ENCODE data around the gene GATC.
A peak's percentile ranks its signal among the peaks of the same experiment; 100 is the strongest.
"Not testable (repeated sequence)": the region's sequence is repeated elsewhere in the genome, so short reads cannot be mapped to it uniquely, and the experiment has no call there.

The GATC gene

GRCh38 chr12:120470150-120470784, 24.0 kb downstream of the GATC start:
- DNase-seq: no peak

GRCh38 chr12:120472521-120472920, 26.3 kb downstream of the GATC start:
- no peak for DNase-seq

GRCh38 chr12:120473807-120474615, 27.8 kb downstream of the GATC start:
- no peak for DNase-seq

GRCh38 chr12:120474616-120474960, 28.3 kb downstream of the GATC start:
- DNase-seq: no peak

- no peak for DNase-seq
These were observed 29.4 kb downstream of the GATC start for GRCh38 chr12:120475643-120476042.

DNA sequence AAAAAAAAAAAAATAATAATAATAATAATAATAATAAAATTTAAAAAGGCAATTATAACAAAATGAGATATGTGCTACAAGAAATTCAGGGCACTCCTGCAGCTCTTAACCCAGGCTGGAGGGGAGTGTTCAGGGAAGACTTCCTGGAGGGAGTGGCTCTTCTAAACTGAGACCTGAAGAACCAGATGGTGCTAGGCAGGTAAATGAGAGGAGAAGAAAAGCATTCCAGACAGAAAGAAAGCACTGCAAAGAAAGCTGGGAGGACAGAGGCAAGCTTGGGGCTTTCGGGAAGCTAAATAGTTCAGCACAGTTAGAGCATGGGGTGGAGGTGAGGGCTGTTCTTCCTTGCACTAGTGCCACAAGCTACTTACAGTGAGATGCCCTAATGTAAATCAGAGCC, 33.2 kb downstream of the GATC start:
- DNase-seq: no peak

- no peak for DNase-seq
These were observed 34.0 kb downstream of the GATC start for GRCh38 chr12:120480211-120480610.

GRCh38 chr12:120481022-120481767, 35.0 kb downstream of the GATC start:
- DNase-seq: no peak

DNA sequence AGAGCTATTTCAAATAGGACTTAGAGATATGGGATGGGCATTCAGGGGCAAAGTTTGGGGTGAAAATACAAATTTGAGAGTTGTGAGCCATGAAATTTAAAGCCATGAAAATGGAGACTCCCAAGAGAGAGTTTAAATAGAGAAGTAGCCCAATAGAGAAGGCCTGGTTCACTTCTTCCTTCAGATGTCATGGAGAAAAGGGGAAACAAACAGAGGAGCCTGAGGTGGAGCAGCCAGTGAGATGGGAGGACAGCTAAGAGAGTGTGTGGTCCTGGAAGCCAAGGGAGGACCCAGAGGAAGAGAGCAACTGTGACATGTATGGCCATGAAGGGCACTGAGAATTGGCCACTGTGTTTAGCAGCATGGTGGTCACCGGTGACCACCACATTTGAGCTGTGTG, 37.4 kb downstream of the GATC start:
- no peak for DNase-seq

GRCh38 chr12:120485961-120486881, 40.0 kb downstream of the GATC start:
- no peak for DNase-seq

- not testable (repeated sequence) for DNase-seq
These were observed 41.3 kb downstream of the GATC start for GRCh38 chr12:120487552-120487951.

DNA sequence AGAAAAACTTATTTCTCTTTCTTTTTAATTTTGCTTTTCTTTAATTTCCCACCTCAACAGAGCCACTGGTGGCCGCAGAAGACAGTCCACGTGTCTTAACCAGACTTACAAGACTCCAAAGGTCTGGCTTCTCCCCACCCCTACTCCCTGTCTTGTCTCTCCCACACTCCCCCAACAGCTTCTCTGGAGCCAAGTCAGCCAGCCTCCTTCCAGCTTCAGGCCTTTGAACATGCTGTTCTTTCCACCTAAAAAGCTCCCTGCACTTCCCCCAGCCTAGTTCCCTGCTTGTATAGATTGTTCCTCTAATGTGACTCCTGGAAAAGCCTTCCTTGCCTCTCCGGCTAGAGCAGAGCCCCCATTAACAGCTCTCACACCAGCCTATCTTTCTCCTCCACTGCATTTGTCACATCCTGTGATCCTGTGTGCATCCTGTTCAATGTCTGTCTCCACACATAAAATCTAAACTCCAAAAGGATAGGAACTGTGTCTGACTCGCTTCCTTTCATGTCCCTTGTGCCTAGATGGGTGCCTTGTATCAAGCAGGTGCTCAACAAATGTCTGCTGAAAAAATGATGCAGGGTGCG, 41.9 kb downstream of the GATC start:
- DNase-seq: no peak

DNA sequence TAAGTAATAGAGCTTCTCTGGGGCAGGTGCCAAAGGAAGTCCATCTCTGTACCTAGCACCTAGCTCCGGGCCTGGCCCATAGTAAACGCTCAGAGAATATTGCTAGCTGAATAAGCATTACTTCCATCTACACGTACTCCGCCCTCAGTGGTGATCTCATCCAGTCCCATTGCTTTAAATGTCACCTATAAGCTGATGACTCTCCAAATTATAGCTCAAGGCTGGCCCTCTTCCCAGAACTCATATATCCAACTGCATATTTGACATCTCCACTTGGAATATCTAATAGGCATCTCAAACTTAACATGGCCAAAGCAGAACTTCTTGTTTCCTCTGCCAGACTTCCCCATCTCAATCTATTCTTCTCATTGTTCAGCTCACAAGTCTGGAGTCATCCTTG, 42.8 kb downstream of the GATC start:
- no peak for DNase-seq

DNA sequence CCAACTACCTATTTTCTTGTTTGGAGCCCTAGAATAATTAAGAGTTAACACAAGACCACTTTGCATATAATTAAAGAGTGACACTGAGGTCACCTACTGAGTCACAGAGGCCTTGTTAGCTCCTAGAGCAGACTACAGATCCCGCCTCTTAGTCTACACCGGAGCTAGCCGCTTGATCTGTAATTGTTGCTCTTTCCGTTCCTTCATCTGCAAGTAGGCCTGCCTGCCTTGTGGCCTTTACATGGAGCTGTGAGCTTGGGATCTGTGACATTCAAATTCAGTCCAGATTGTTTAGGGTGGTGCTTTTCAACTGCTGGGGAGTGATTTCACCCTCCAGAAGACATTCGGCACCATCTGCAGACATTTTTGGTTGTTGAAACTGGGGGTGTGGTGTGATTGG, 44.1 kb downstream of the GATC start:
- DNase-seq: no peak

GRCh38 chr12:120490833-120491512, 44.7 kb downstream of the GATC start:
- no peak for DNase-seq

DNA sequence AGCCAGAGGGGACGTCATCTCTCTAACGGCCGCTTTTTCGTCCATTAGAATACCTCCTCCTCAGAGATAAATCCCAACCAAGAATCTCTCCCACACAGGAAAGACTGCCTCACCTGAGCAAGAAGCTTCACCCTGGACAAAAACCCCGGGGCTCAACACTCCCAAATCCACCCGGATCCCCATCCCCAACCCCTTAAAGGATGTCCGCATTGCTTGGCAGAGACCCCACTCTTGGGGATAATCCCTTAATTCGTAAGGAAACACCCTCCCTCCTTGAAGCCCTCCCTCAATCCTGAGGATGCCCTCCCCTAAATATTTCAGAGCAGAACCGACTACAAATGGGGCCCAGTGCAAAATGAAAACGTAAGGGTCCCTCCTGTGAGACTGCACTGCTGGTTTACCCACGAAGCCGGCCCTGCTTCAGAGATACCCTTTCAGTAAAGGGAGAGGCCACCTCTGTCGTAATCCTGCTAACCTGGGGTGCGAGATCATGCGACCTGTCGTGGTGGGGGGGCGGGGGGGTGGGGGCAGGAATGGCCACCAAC, 49.0 kb downstream of the GATC start:
- no peak for DNase-seq

GRCh38 chr12:120495731-120496412, 49.6 kb downstream of the GATC start, which contains the start of gene DYNLL1:
TSS of gene DYNLL1 (plus strand) at chr12:120496113. CDS start at chr12:120496422, 309 bp downstream.
- DNase-seq: peak; percentile 98

GRCh38 chr12:120496413-120497340, 50.4 kb downstream of the GATC start:
- peak; percentile 45 for DNase-seq

GRCh38 chr12:120497524-120498150, 51.4 kb downstream of the GATC start:
- DNase-seq: no peak
